Measurements from ENCODE around the gene TIMM22.
"Not testable (repeated sequence)": the region's sequence is repeated elsewhere in the genome, so short reads cannot be mapped to it uniquely, and the experiment has no call there.

The TIMM22 gene

GRCh38 chr17:973053-973452 lies 23.9 kb upstream of the TIMM22 start:
- DNase-seq (ENCODE audit: low read depth) = no peak

- not testable (repeated sequence) for DNase-seq (ENCODE audit: low read depth)
Measured at GRCh38 chr17:974778-975177, 22.2 kb upstream of the TIMM22 start.

- DNase-seq (ENCODE audit: low read depth) = no peak
Measured at GRCh38 chr17:975371-975915, 21.5 kb upstream of the TIMM22 start.

- no peak for DNase-seq (ENCODE audit: low read depth)
Measured at GRCh38 chr17:976312-976711, 20.6 kb upstream of the TIMM22 start.

GRCh38 chr17:977166-977565 lies 19.8 kb upstream of the TIMM22 start:
- no peak for DNase-seq (ENCODE audit: low read depth)

GRCh38 chr17:978103-979093 lies 18.5 kb upstream of the TIMM22 start:
- no peak for DNase-seq (ENCODE audit: low read depth)

- DNase-seq (ENCODE audit: low read depth) = no peak
Measured at GRCh38 chr17:979212-979538, 17.8 kb upstream of the TIMM22 start.

- peak; percentile 83 for DNase-seq (ENCODE audit: low read depth)
Measured at GRCh38 chr17:979539-980405, 17.2 kb upstream of the TIMM22 start, which contains the start of gene NXN. NXN (minus strand) TSS chr17:979776.

- DNase-seq (ENCODE audit: low read depth) = peak; percentile 31
Measured at GRCh38 chr17:980406-981291, 16.3 kb upstream of the TIMM22 start.

GRCh38 chr17:981292-981658 lies 15.7 kb upstream of the TIMM22 start:
- no peak for DNase-seq (ENCODE audit: low read depth)

- DNase-seq (ENCODE audit: low read depth) = no peak
Measured at GRCh38 chr17:983921-984320, 13.0 kb upstream of the TIMM22 start.

- DNase-seq (ENCODE audit: low read depth) = no peak
Measured at GRCh38 chr17:986322-986929, 10.5 kb upstream of the TIMM22 start.

- no peak for DNase-seq (ENCODE audit: low read depth)
Measured at GRCh38 chr17:987931-988330, 9.0 kb upstream of the TIMM22 start.

GRCh38 chr17:988561-988960 lies 8.4 kb upstream of the TIMM22 start:
- no peak for DNase-seq (ENCODE audit: low read depth)

GRCh38 chr17:992933-993332 lies 4.0 kb upstream of the TIMM22 start:
- no peak for DNase-seq (ENCODE audit: low read depth)

- not testable (repeated sequence) for DNase-seq (ENCODE audit: low read depth)
Measured at GRCh38 chr17:995324-995723, 1.6 kb upstream of the TIMM22 start.

- DNase-seq (ENCODE audit: low read depth) = no peak
Measured at GRCh38 chr17:998111-998510, 1.2 kb downstream of the TIMM22 start.

- DNase-seq (ENCODE audit: low read depth) = no peak
Measured at GRCh38 chr17:1000597-1001461, 3.9 kb downstream of the TIMM22 start.

GRCh38 chr17:1001640-1002411 lies 4.9 kb downstream of the TIMM22 start:
- DNase-seq (ENCODE audit: low read depth) = no peak

GRCh38 chr17:1002412-1002753 lies 5.5 kb downstream of the TIMM22 start:
- DNase-seq (ENCODE audit: low read depth) = no peak

Data from stimulated activated CD8-positive, alpha-beta memory T cell treated with anti-CD3 and anti-CD28 coated beads, Interleukin-7, amount 100 ng/mL, for 24 hours (primary cell).